Uterus (tissue), 2 donors: ENCODE measurements around the gene NLRP11.

Source experiments
- CTCF ChIP-seq, 4 experiments: fragments of 200-600 bp in 2 of 4; fragments of 450-650 bp in 2 of 4; sonication (generic) in 2 of 4; IDR thresholded peaks; one replicate each; pipeline ENCODE4 v1.5.1; 2016 to 2019; ENCODE audit warnings: antibody characterized with exemption in 4 of 4, mild to moderate bottlenecking in 2 of 4, moderate library complexity in 1 of 4
- POLR2A ChIP-seq, 2 donors: fragments of 450-650 bp; IDR thresholded peaks; one replicate each; pipeline ENCODE4 v1.6.1; 2016; ENCODE audit warnings: antibody characterized with exemption in 2 of 2, mild to moderate bottlenecking in 1 of 2, moderate library complexity in 1 of 2

- TF ChIP-seq POLR2A (IDR thresholded peaks at IDR 0.05) = no peak
- no peak for TF ChIP-seq CTCF (IDR thresholded peaks at IDR 0.05)
These were observed 50.7 kb downstream of the NLRP11 start for GRCh38 chr19:55781112-55781511.
